ENCODE data around the gene DCDC2B. TPM values are rescaled to one million over a fixed set of nuclear protein-coding genes. Genes with fewer than 3 reads are reported as not detected.
A peak's percentile ranks its signal among the peaks of the same experiment; 100 is the strongest.

Gene DCDC2B
- total and polyA plus RNA-seq, 2 of the 13 experiments (the other 11 are each of a cell fraction or from before 2014, with no cell fraction given), result not detected

DNA sequence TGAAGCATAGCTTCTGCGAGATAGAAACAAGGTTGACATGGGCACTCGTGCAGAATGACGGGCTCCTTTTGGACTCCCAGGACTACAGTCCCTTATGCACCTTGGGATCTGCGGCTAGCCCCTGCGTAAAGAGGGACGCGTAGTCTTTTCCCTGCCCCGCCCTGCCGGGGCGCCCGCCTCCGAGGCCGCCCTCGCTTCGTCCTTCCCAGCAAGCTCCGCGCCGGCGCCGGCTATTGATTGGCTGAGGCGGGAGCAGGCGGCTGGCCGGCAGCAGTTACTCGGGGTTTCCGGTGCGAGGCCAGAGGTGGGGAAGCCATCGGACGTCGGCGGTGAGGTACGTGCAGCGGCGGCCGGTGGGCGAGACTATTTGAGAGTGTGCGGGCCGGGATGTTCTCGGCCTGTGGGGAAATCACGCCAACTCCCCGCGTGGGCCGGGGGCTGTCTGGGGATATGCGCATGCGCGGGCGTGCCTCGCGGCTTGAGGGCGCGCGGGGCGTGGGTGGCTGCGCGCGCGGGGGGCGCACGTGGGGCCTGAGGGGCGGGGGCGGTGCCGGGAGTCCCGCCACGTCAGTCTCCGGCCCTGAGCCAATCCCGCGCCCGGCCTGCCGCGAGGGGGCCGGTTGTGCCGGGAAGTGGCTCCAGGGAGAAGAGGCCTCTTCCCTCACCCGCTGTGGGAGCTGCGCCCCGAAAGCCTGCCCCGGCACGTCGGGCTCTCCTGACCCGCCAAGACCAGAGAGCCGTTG, 29.3 kb upstream of the DCDC2B start, which contains the start of gene TXLNA (continued):
- TF ChIP-seq FOXO1 (CRISPR knock-in tag; IDR thresholded peaks at IDR 0.05) (0 out of 2 replicates have a peak, but pooled peaks have one; percentile 28), NR1H2 (CRISPR knock-in tag; IDR thresholded peaks at IDR 0.05; ENCODE audit: borderline replicate concordance, low read depth) (no peak), POLR2AphosphoS2 (IDR thresholded peaks at IDR 0.05; ENCODE audit: low read depth, low read length) (no peak), ELF4 (CRISPR knock-in tag; IDR thresholded peaks at IDR 0.05; ENCODE audit: borderline replicate concordance) (no peak), LCORL (IDR thresholded peaks at IDR 0.05) (no peak), LCORL (CRISPR knock-in tag; IDR thresholded peaks at IDR 0.05) (peak; percentile 76; the same call in 1 of the 2 replicates), ZNF207 (IDR thresholded peaks at IDR 0.05; ENCODE audit: borderline replicate concordance) (no peak)
- TF ChIP-seq, protein P1, sequence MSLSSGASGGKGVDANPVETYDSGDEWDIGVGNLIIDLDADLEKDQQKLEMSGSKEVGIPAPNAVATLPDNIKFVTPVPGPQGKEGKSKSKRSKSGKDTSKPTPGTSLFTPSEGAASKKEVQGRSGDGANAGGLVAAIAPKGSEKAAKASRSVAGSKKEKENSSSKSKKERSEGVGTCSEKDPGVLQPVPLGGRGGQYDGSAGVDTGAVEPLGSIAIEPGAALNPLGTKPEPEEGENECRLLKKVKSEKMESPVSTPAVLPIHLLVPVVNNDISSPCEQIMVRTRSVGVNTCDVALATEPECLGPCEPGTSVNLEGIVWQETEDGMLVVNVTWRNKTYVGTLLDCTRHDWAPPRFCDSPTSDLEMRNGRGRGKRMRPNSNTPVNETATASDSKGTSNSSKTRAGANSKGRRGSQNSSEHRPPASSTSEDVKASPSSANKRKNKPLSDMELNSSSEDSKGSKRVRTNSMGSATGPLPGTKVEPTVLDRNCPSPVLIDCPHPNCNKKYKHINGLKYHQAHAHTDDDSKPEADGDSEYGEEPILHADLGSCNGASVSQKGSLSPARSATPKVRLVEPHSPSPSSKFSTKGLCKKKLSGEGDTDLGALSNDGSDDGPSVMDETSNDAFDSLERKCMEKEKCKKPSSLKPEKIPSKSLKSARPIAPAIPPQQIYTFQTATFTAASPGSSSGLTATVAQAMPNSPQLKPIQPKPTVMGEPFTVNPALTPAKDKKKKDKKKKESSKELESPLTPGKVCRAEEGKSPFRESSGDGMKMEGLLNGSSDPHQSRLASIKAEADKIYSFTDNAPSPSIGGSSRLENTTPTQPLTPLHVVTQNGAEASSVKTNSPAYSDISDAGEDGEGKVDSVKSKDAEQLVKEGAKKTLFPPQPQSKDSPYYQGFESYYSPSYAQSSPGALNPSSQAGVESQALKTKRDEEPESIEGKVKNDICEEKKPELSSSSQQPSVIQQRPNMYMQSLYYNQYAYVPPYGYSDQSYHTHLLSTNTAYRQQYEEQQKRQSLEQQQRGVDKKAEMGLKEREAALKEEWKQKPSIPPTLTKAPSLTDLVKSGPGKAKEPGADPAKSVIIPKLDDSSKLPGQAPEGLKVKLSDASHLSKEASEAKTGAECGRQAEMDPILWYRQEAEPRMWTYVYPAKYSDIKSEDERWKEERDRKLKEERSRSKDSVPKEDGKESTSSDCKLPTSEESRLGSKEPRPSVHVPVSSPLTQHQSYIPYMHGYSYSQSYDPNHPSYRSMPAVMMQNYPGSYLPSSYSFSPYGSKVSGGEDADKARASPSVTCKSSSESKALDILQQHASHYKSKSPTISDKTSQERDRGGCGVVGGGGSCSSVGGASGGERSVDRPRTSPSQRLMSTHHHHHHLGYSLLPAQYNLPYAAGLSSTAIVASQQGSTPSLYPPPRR (CRISPR knock-in tag; IDR thresholded peaks at IDR 0.05; ENCODE audit: borderline replicate concordance), result peak; percentile 5; the same call in 1 of the 2 replicates
- TF ChIP-seq, protein P2, sequence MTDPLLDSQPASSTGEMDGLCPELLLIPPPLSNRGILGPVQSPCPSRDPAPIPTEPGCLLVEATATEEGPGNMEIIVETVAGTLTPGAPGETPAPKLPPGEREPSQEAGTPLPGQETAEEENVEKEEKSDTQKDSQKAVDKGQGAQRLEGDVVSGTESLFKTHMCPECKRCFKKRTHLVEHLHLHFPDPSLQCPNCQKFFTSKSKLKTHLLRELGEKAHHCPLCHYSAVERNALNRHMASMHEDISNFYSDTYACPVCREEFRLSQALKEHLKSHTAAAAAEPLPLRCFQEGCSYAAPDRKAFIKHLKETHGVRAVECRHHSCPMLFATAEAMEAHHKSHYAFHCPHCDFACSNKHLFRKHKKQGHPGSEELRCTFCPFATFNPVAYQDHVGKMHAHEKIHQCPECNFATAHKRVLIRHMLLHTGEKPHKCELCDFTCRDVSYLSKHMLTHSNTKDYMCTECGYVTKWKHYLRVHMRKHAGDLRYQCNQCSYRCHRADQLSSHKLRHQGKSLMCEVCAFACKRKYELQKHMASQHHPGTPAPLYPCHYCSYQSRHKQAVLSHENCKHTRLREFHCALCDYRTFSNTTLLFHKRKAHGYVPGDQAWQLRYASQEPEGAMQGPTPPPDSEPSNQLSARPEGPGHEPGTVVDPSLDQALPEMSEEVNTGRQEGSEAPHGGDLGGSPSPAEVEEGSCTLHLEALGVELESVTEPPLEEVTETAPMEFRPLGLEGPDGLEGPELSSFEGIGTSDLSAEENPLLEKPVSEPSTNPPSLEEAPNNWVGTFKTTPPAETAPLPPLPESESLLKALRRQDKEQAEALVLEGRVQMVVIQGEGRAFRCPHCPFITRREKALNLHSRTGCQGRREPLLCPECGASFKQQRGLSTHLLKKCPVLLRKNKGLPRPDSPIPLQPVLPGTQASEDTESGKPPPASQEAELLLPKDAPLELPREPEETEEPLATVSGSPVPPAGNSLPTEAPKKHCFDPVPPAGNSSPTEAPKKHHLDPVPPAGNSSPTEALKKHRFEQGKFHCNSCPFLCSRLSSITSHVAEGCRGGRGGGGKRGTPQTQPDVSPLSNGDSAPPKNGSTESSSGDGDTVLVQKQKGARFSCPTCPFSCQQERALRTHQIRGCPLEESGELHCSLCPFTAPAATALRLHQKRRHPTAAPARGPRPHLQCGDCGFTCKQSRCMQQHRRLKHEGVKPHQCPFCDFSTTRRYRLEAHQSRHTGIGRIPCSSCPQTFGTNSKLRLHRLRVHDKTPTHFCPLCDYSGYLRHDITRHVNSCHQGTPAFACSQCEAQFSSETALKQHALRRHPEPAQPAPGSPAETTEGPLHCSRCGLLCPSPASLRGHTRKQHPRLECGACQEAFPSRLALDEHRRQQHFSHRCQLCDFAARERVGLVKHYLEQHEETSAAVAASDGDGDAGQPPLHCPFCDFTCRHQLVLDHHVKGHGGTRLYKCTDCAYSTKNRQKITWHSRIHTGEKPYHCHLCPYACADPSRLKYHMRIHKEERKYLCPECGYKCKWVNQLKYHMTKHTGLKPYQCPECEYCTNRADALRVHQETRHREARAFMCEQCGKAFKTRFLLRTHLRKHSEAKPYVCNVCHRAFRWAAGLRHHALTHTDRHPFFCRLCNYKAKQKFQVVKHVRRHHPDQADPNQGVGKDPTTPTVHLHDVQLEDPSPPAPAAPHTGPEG (CRISPR knock-in tag; IDR thresholded peaks at IDR 0.05), result peak; percentile 79; the same call in 1 of the 2 replicates
- TF ChIP-seq, protein P3, sequence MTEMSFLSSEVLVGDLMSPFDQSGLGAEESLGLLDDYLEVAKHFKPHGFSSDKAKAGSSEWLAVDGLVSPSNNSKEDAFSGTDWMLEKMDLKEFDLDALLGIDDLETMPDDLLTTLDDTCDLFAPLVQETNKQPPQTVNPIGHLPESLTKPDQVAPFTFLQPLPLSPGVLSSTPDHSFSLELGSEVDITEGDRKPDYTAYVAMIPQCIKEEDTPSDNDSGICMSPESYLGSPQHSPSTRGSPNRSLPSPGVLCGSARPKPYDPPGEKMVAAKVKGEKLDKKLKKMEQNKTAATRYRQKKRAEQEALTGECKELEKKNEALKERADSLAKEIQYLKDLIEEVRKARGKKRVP (CRISPR knock-in tag; IDR thresholded peaks at IDR 0.05), result peak in 1 of 2 experiments; percentile 75; a peak in 2 of 4 replicates
